ENCODE measurements around the gene CDK1.

The CDK1 gene

DNA sequence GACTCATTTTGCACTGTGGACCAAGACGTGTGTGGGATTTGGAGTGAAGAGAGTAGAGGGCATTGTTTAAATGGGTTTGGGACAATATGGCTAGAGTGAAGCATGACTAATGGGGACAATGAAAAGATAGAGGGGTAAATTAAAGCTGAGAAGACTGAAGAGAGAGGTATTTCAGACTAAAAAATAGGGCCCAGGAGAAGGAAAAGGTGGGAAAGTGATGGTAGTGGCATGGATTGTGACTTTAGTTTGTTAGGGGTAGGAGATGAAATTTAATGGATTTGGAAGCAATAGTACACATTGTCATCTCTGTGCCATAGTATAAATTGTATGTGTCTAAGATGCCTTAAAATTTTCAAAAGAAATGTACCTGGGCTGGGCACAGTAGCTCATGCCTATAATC is 18.2 kb downstream of the CDK1 start:
- H3K4me3 Mint-ChIP-seq, result no peak overlapping the region
- H3K27me3 Mint-ChIP-seq, result no peaks in the 10 kb centered on the region
- H3K27ac Mint-ChIP-seq, result no peak overlapping the region
- peaks cover 63% of the 10 kb centered on the region for H3K36me3 Mint-ChIP-seq (ENCODE audit: low read depth)
- H3K9me3 Mint-ChIP-seq, result no peaks in the 10 kb centered on the region
- no peaks in the 10 kb centered on the region for H3K4me1 Mint-ChIP-seq (ENCODE audit: low read depth)

DNA sequence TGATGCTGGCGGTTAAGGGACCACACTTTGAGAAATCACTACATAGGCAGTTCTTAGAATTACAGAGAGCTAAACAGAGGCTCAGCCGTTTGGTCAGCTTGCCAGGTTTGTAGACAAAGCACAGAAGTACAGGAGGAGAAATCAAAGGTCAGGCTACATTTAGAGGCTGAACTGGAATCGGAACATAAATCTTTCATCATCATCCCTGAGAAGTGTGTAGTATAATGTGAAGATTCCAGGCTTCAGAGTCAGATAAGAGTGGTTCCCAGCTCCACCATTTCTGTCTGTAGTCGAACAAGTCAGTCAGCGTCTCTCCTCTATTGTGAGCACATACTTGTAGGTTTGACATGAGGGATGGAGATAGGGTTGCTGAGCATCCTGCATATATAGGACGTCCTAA is 18.9 kb downstream of the CDK1 start:
- Mint-ChIP-seq H3K9me3 (no peaks in the 10 kb centered on the region), H3K4me3 (no peak overlapping the region), H3K27ac (no peak overlapping the region), H3K36me3 (ENCODE audit: low read depth) (peaks cover 56% of the 10 kb centered on the region), H3K4me1 (ENCODE audit: low read depth) (no peaks in the 10 kb centered on the region), H3K27me3 (no peaks in the 10 kb centered on the region)

DNA sequence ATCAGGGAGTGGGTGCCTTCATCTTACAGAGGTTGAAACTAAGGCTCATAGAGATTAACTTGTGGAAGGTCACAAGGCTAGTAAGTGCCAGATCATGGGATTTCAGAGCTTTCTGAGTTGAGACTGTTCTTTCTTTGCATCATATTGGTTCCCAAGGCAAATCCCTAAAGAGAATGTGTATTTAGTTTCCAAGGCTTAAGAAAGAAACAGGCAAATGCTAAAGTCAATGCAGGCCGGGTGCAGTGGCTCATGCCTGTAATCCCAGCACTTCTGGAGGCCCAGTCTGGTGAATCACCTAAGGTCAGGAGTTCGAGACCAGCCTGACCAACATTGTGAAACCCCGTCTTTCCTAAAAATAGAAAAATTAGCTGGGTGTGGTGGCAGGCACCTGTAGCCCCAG is 19.8 kb downstream of the CDK1 start:
- Mint-ChIP-seq H3K36me3 (ENCODE audit: low read depth) (peaks cover 47% of the 10 kb centered on the region), H3K9me3 (no peaks in the 10 kb centered on the region), H3K4me3 (no peak overlapping the region), H3K27ac (no peak overlapping the region), H3K27me3 (no peaks in the 10 kb centered on the region), H3K4me1 (ENCODE audit: low read depth) (no peaks in the 10 kb centered on the region)

DNA sequence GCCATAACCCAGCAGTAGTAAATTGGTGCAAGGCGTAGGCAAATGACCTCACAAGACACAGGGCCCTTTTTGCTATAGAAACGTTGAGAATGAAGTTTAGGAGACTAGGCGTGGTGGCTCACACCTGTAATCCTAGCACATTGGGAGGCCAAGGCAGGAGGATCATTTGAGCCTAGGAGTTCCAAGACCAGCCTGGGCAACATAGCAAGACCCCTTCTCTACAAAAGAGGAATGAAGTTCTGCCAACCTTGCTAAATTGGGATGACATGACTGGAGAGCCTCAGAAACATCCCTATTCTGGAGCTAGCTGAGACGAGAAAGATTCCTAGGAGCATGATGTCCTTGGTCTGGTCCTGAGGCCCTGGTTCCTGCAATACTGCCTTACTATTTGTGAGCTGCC is 20.6 kb downstream of the CDK1 start:
- peaks cover 39% of the 10 kb centered on the region for H3K36me3 Mint-ChIP-seq (ENCODE audit: low read depth)
- H3K27me3 Mint-ChIP-seq, result no peaks in the 10 kb centered on the region
- no peak overlapping the region for H3K27ac Mint-ChIP-seq
- no peaks in the 10 kb centered on the region for H3K4me1 Mint-ChIP-seq (ENCODE audit: low read depth)
- H3K9me3 Mint-ChIP-seq, result no peaks in the 10 kb centered on the region
- H3K4me3 Mint-ChIP-seq, result no peak overlapping the region

DNA sequence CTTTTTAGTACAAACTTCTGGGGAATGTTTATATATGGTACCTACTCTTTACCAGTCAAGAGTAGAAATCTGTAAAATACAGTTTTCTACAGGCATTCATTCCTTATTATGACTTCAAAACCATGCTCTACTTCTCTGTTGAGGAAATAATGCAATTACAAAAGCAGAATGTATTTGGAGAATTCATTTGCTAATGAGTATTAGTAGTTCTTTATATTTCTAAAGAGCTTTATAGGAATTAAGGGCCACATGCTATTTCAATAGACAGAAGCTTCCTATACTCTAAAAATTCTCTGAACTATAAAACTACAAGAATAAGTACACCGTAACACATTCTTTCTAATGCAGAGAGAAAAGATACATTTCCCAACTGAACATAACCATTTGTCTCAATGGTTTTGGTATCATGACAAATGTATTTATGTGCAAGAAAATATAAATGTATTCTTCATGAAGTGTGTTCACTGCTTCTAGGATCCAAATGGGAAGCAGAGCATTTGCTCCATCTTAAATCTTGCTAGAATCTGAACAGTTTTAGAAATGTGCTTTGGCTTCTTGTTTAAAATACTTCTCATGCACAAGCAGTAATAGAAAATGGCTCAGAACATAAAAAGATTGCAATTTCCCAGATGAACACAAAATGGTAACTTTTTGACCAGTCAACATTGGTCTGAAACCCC is 21.8 kb downstream of the CDK1 start:
- H3K4me3 Mint-ChIP-seq, result no peak overlapping the region
- H3K4me1 Mint-ChIP-seq (ENCODE audit: low read depth), result no peaks in the 10 kb centered on the region
- H3K9me3 Mint-ChIP-seq, result no peaks in the 10 kb centered on the region
- H3K36me3 Mint-ChIP-seq (ENCODE audit: low read depth), result peaks cover 28% of the 10 kb centered on the region
- H3K27ac Mint-ChIP-seq, result no peak overlapping the region
- H3K27me3 Mint-ChIP-seq, result no peaks in the 10 kb centered on the region

DNA sequence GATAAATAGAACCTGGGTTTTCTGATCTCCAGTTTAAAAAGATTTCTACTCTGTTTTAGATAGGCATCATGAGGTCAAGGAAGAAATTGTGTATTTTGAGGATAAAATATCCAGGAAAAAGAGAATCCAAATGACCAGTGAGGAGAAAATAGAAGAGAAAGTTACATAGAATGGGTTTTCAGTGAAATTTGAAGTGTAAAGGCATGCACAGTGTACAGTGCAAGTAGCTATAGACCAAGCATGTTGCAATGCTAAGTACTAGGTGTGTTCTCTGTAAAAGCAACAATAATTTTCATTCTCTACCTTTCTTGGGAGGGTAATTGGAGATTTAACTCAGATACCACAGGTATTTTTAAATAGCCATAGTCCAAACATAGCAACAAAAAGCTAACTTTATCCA is 22.6 kb downstream of the CDK1 start:
- Mint-ChIP-seq H3K4me1 (ENCODE audit: low read depth) (no peaks in the 10 kb centered on the region), H3K9me3 (no peaks in the 10 kb centered on the region), H3K36me3 (ENCODE audit: low read depth) (peaks cover 19% of the 10 kb centered on the region), H3K27me3 (no peaks in the 10 kb centered on the region), H3K27ac (no peak overlapping the region), H3K4me3 (no peak overlapping the region)

DNA sequence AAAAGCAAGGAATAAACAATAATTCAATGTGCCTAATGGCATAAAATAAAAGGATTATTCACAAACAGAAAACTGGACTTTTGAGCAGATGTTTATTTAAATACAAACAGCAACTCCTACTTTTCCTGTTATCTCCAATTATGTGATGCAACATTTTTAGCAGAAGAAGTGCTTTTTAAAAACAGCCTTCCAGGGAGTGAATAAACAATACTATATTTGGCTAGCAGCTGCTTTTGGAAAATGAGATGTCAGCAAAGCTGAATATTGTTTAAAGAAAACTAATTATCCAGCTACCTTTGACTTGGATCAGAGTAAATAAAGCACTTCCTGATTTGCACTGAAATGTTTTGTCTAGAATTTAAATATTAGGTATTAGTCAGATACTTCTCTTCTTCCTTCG is 23.2 kb downstream of the CDK1 start:
- no peaks in the 10 kb centered on the region for H3K4me1 Mint-ChIP-seq (ENCODE audit: low read depth)
- no peaks in the 10 kb centered on the region for H3K9me3 Mint-ChIP-seq
- no peak overlapping the region for H3K4me3 Mint-ChIP-seq
- H3K27me3 Mint-ChIP-seq, result no peaks in the 10 kb centered on the region
- peaks cover 14% of the 10 kb centered on the region for H3K36me3 Mint-ChIP-seq (ENCODE audit: low read depth)
- no peak overlapping the region for H3K27ac Mint-ChIP-seq

DNA sequence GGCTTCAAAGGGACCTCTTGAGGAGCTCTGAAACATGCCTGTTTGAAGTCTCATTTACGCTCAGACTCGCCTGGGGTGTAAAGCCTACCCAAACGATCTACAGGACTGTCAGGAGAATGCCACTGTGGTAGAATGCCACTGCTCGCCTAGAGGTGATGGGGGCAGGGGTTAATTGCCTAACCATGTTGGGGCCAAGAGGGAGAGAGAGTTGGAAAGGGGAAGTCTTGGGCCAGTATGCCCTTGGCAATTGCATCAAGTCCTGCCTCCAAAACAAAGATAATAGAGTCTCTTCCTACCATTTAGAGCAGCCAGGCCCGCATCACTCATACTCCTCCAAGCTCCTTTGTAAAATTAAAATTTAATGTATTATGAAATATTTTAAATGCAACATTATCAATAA is 25.2 kb downstream of the CDK1 start:
- no peaks in the 10 kb centered on the region for H3K27me3 Mint-ChIP-seq
- H3K27ac Mint-ChIP-seq, result no peak overlapping the region
- no peaks in the 10 kb centered on the region for H3K36me3 Mint-ChIP-seq (ENCODE audit: low read depth)
- H3K4me1 Mint-ChIP-seq (ENCODE audit: low read depth), result no peaks in the 10 kb centered on the region
- no peaks in the 10 kb centered on the region for H3K9me3 Mint-ChIP-seq
- H3K4me3 Mint-ChIP-seq, result no peak overlapping the region

DNA sequence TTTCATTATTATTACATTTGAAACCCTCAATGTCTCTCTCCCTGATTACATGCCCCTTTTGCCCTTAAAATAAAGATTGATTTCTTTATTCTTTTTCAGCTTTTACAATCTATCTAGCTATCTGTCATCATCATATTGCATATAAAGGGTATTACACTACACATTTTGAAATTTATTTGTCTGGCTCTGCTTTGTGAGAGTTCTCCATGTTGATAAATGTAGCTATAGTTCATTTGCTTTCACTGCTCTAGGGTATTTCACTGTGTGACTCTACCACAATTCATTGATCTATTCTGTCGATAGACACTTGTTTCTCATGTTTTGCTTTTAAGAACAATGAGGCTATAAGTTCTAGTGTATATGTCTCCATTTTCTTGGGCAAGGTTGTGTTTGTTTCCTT is 25.6 kb downstream of the CDK1 start:
- Mint-ChIP-seq H3K4me1 (ENCODE audit: low read depth) (no peaks in the 10 kb centered on the region), H3K4me3 (no peak overlapping the region), H3K27me3 (no peaks in the 10 kb centered on the region), H3K27ac (no peak overlapping the region), H3K36me3 (ENCODE audit: low read depth) (no peaks in the 10 kb centered on the region), H3K9me3 (no peaks in the 10 kb centered on the region)

DNA sequence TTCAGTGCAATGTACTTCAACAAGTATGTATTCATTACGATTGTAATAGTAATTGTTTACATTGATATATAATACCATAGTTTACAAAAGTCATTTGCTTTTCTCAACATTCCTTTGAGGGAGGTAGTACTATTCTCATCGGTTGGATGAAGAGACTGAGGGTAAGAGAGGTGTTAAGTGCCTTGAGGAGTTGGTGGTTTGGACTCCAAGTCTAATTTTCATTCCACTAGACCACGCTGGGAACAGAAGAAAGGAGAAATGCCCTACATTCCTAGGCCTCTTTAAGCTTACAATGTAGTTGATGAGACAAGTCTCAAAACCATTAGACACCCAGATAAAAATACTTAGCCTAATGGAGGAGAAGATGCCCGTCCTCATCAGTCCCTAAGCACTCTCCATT is 28.6 kb downstream of the CDK1 start:
- Mint-ChIP-seq H3K36me3 (ENCODE audit: low read depth) (no peaks in the 10 kb centered on the region), H3K4me1 (ENCODE audit: low read depth) (no peaks in the 10 kb centered on the region), H3K9me3 (no peaks in the 10 kb centered on the region), H3K27me3 (no peaks in the 10 kb centered on the region), H3K4me3 (no peak overlapping the region), H3K27ac (no peak overlapping the region)

DNA sequence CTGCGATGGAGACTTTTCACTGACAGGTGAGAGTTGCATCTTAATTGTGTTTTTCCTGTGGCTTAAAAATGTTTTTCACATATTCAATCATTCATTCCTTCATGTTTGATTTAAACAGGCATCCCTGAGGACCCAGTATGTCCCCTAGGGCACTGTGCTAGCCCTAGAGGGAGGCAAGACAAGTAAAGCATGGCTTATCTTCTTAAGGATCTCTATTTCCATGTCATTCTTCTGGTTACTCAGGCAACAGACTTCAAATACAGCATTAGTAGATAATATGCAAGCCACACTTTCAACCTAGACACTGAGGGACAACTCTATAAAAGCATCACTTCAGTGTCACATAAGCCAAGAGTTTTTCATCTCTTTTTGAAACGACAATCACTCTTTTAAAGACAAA is 29.2 kb downstream of the CDK1 start:
- H3K4me1 Mint-ChIP-seq (ENCODE audit: low read depth), result no peaks in the 10 kb centered on the region
- H3K4me3 Mint-ChIP-seq, result no peak overlapping the region
- H3K36me3 Mint-ChIP-seq (ENCODE audit: low read depth), result no peaks in the 10 kb centered on the region
- no peaks in the 10 kb centered on the region for H3K9me3 Mint-ChIP-seq
- H3K27me3 Mint-ChIP-seq, result no peaks in the 10 kb centered on the region
- H3K27ac Mint-ChIP-seq, result no peak overlapping the region

DNA sequence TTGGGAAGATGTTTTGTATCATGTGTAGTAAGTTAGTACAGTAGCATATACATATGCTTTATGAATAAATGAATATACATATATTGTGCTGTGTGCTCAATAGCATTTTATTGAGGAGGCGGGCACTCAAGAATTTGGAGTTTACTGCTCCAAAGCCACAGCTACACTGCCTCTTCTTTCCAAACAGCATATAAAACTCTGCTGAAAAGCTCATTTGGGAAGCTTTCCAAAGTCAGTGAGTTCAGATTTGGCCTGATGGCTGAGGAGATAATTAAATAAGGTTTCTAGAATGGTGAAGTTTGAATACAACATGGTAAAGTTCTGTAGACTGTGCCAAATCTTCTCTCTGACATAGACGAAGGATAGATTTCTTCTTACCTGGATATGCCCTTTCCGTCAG is 29.8 kb downstream of the CDK1 start:
- Mint-ChIP-seq H3K9me3 (no peaks in the 10 kb centered on the region), H3K27me3 (no peaks in the 10 kb centered on the region), H3K4me3 (no peak overlapping the region), H3K4me1 (ENCODE audit: low read depth) (no peaks in the 10 kb centered on the region), H3K27ac (no peak overlapping the region), H3K36me3 (ENCODE audit: low read depth) (no peaks in the 10 kb centered on the region)

DNA sequence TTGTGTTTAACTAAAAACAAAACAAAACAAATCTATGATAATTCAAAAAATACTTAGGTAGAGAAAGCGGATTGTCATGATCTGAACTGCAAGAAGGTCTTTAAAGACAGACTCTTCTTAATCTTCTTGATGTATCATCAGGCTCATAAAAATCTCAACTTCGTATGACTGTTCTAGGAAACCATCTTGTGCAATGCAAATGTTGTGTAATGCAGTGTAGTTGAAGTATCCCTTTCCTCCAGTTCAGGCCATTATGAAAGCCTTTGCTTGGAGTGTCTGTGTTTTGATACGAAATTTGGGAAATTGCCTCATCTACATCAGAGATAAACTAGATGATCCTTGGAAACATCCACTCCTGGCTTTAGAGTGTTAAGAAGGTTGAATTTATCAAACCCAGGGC is 30.9 kb downstream of the CDK1 start:
- H3K9me3 Mint-ChIP-seq, result no peaks in the 10 kb centered on the region
- H3K27me3 Mint-ChIP-seq, result no peaks in the 10 kb centered on the region
- no peak overlapping the region for H3K27ac Mint-ChIP-seq
- no peak overlapping the region for H3K4me3 Mint-ChIP-seq
- no peaks in the 10 kb centered on the region for H3K4me1 Mint-ChIP-seq (ENCODE audit: low read depth)
- H3K36me3 Mint-ChIP-seq (ENCODE audit: low read depth), result no peaks in the 10 kb centered on the region

DNA sequence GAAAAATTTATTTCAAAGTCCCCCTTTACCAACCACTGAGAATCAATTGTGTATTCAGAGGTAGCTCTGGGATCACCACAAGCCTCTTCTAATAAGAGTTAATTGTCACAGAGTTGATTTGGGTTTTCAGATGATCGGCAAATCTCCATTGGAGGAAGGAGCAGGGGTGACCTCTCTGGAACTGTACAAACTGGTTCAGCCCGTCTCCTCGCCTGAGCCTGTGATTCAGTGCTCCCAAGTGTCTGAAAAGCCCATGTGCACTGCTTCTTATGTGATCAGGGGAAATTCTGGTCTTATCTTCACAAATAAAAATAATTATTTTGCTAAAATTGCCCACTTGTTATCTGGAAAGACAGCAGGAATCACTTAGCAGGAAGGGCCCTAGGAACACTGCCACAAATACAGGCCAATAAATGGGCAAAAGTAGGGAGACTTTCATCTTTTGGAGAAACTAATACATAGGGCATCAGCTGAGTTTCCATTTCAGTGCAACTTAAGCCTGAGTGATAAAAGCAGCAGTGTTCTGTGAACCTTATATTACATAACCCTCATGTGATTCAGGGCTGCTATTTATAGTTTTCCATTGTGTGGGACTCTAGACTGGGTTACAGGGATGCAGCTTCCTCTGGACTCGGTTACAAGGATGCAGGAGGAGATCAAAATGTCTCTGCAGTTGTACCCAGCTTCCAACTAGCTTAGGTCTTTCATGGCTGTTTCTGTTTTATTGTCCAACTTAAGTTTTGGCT is 32.3 kb downstream of the CDK1 start:
- no peak overlapping the region for H3K27ac Mint-ChIP-seq
- H3K4me1 Mint-ChIP-seq (ENCODE audit: low read depth), result no peaks in the 10 kb centered on the region
- H3K27me3 Mint-ChIP-seq, result no peaks in the 10 kb centered on the region
- no peak overlapping the region for H3K4me3 Mint-ChIP-seq
- no peaks in the 10 kb centered on the region for H3K9me3 Mint-ChIP-seq
- no peaks in the 10 kb centered on the region for H3K36me3 Mint-ChIP-seq (ENCODE audit: low read depth)

DNA sequence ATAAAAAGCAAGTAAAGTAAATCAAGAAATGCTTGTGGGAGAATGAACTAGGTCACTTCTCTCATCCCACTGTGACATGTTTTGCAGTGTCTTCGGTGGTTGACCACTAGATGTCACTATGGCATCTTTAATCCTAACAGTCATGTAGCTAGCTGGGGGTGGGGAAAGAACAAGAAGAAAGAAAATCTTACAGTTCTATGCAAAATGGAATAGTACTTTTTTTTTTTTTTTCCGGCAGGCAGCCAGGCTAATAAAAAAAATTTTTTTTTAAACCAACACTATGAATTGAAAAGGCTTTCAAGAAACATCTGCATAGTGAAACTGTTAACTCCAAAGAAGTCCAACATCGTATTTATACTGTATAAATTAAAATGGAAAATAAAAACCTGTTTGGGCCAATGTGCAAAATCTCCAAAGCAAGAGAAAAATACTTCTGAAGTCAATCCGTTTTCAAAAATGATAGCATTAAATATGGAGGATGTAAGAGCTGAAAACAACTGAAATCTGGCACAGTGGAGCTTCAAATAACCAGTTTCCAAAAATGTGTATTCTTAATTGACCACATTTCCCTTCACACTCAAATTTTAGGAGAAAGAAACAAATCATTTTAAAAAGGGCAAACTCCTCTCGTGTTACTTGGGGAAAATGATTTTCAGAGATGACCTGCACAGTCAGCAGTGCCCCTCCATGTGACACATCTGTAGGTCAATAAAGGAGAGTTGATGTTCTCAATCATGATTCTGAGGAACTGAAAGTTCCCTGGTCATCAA is 38.5 kb downstream of the CDK1 start:
- peaks cover 9% of the 10 kb centered on the region for H3K4me1 Mint-ChIP-seq (ENCODE audit: low read depth)
- H3K9me3 Mint-ChIP-seq, result no peaks in the 10 kb centered on the region
- no peak overlapping the region for H3K4me3 Mint-ChIP-seq
- no peaks in the 10 kb centered on the region for H3K36me3 Mint-ChIP-seq (ENCODE audit: low read depth)
- no peak overlapping the region for H3K27ac Mint-ChIP-seq
- H3K27me3 Mint-ChIP-seq, result peaks cover 3% of the 10 kb centered on the region
